Adrenal gland (tissue), 12 donors: ENCODE measurements around the gene CNTNAP2. TPM values are rescaled to one million over a fixed set of nuclear protein-coding genes. Genes with fewer than 3 reads are reported as not detected.
"Not testable (repeated sequence)": the region's sequence is repeated elsewhere in the genome, so short reads cannot be mapped to it uniquely, and the experiment has no call there.

Experiments
- DNase-seq, 7 donors: peaks; one replicate each; pipeline ENCODE4 v3.0.0-alpha.2; 2019 to 2020
- H3K27ac ChIP-seq, 5 donors: fragments of 200-600 bp; sonication (generic) in 4 of 5; 1 replicate in 3 of 5; 2 replicates in 2 of 5; pipeline versions ENCODE4 v1.5.1 to v1.8.0; 2016 to 2020; ENCODE audit warnings: mild to moderate bottlenecking in 1 of 5
- H3K27me3 ChIP-seq: fragments of 200-600 bp; 2 replicates; pipeline ENCODE4 v1.8.0; 2021
- H3K36me3 ChIP-seq, 2 donors: fragments of 200-600 bp; replicated peaks in 1 of 2; 1 replicate in 1 of 2; 2 replicates in 1 of 2; pipeline versions ENCODE4 v1.5.1 to v1.8.0; 2018 to 2022
- H3K4me1 ChIP-seq, 2 donors: fragments of 200-600 bp; replicated peaks in 1 of 2; 1 replicate in 1 of 2; 2 replicates in 1 of 2; pipeline versions ENCODE4 v1.5.1 to v1.8.0; 2018 to 2021
- H3K4me3 ChIP-seq, 4 donors: fragments of 200-600 bp; sonication (generic) in 3 of 4; one replicate each; pipeline ENCODE4 v1.5.1; 2016 to 2018
- H3K9me3 ChIP-seq, 3 donors: fragments of 200-600 bp; sonication (generic) in 1 of 3; replicated peaks in 1 of 3; 1 replicate in 2 of 3; 2 replicates in 1 of 3; pipeline versions ENCODE4 v1.5.1 to v1.8.0; 2016 to 2021
- CTCF ChIP-seq, 6 experiments: fragments of 450-650 bp in 4 of 6; fragments of 200-600 bp in 2 of 6; sonication (generic) in 1 of 6; IDR thresholded peaks; 1 replicate in 5 of 6; 2 replicates in 1 of 6; pipeline versions ENCODE4 v1.5.1 to v1.8.0; 2016 to 2021; ENCODE audit warnings: antibody characterized with exemption in 6 of 6, mild to moderate bottlenecking in 2 of 6, moderate library complexity in 1 of 6
- POLR2A ChIP-seq, 2 donors: fragments of 450-650 bp; IDR thresholded peaks; one replicate each; pipeline ENCODE4 v1.6.1; 2017; ENCODE audit warnings: antibody characterized with exemption in 2 of 2, mild to moderate bottlenecking in 2 of 2, moderate library complexity in 1 of 2
- WGBS, 4 donors: extraction: QIAGEN DNeasy Blood & Tissue Kit in 2 of 4; methylation state at CpG; one replicate each; pipeline versions ENCODE4 v1.1.5 to v1.1.7; 2013 to 2017; 5-methylcytosine and 5-hydroxymethylcytosine counted together
- intact Hi-C, 2 donors: fragments of 100-400 bp; cut with DNase I; formaldehyde crosslinking; loops; one replicate each; pipeline versions ENCODE4 v1.14.1 to v1.15.0; 2022 to 2023
- polyA plus RNA-seq, 3 donors: library from polyadenylated mRNA; stranded (reverse); fragments of 200-250 nt in 2 of 3; fragments of 350-450 nt in 1 of 3; fragmentation: Illumina TruSeq in 1 of 3; extraction: RNeasy Lipid Tissue Mini Kit (QIAGEN cat#74804) in 1 of 3; gene quantifications; one replicate each; pipeline ENCODE4 v1.2.3, GENCODE V29; 2013 to 2014
- total RNA-seq, 9 donors: library from RNA; depleted of rRNA in 4 of 9; stranded (reverse); fragments of >200 nt in 4 of 9; fragments of 120-200 nt in 1 of 9; fragmentation: NEBNext Ultra II Directional in 1 of 9; extraction: Animal tissue kit (Norgen Biotek cat#: 25700) in 1 of 9; gene quantifications; one replicate each; pipeline versions ENCODE4 v1.1.0 to v1.2.4, GENCODE V29; 2013 to 2023
- donor health status: healthy with polysubstance abuse.
- donor health status: Bipolar disorder and iron deficiency.
- donor health status: DM: yes; HTN: yes; CAD: no.
- donor health status: DM: no; HTN: no; CAD: no.
- donor health status: DM: no; HTN: no; CAD: no.
- donor health status: DM: yes; HTN: yes; CAD: no.

CNTNAP2 gene
- total and polyA plus RNA-seq, 12 donors = 0.14 to 6.3 (median 1.8) TPM; not detected in 2

- intact Hi-C loops = no loop called here
- TF ChIP-seq POLR2A (IDR thresholded peaks at IDR 0.05) (no peak), CTCF (IDR thresholded peaks at IDR 0.05) (no peak)
- H3K27ac ChIP-seq = no peak overlapping the region
- 42 to 56% (median 46%) methylated on average over 6 of the region's 6 CpGs for WGBS, 4 donors
- H3K4me1 ChIP-seq = no peaks in the 10 kb centered on the region
- no peaks in the 10 kb centered on the region for H3K27me3 ChIP-seq
- DNase-seq = no peak
- H3K9me3 ChIP-seq = no peaks in the 10 kb centered on the region
- no peak overlapping the region for H3K4me3 ChIP-seq
- no peaks in the 10 kb centered on the region for H3K36me3 ChIP-seq
Observed at GRCh38 chr7:147721962-147722830, 1605.6 kb downstream of the CNTNAP2 start.

GRCh38 chr7:147723536-147723935 lies 1606.9 kb downstream of the CNTNAP2 start:
- intact Hi-C loops = no loop called here
- Histone ChIP-seq H3K27ac (no peak overlapping the region), H3K9me3 (no peaks in the 10 kb centered on the region), H3K27me3 (no peaks in the 10 kb centered on the region), H3K36me3 (no peaks in the 10 kb centered on the region), H3K4me1 (no peaks in the 10 kb centered on the region), H3K4me3 (no peak overlapping the region)
- 69 to 81% (median 73%) methylated on average over 4 of the region's 4 CpGs for WGBS, 4 donors
- DNase-seq = no peak
- TF ChIP-seq POLR2A (IDR thresholded peaks at IDR 0.05) (no peak), CTCF (IDR thresholded peaks at IDR 0.05) (no peak)

- WGBS, 4 donors = 41 to 50% (median 44%) methylated on average over 2 of the region's 2 CpGs
- Histone ChIP-seq H3K4me3 (no peak overlapping the region), H3K9me3 (no peaks in the 10 kb centered on the region), H3K4me1 (no peaks in the 10 kb centered on the region), H3K36me3 (no peaks in the 10 kb centered on the region), H3K27me3 (no peaks in the 10 kb centered on the region), H3K27ac (no peak overlapping the region)
- intact Hi-C loops = no loop called here
- TF ChIP-seq POLR2A (IDR thresholded peaks at IDR 0.05) (no peak), CTCF (IDR thresholded peaks at IDR 0.05) (no peak)
- no peak for DNase-seq
Observed at GRCh38 chr7:147731311-147731710, 1614.7 kb downstream of the CNTNAP2 start.

GRCh38 chr7:147737559-147738214 lies 1621.1 kb downstream of the CNTNAP2 start:
- H3K4me1 ChIP-seq, intact Hi-C loops, H3K36me3 ChIP-seq, H3K4me3 ChIP-seq, H3K27ac ChIP-seq, H3K27me3 ChIP-seq, DNase-seq, H3K9me3 ChIP-seq: not testable (repeated sequence)
- WGBS, 4 donors = 87 to 94% (median 92%) methylated on average over 14 to 18 of the region's 18 CpGs
